Astrocyte (in vitro differentiated cells and primary cell): ENCODE measurements around the gene PISD. TPM values are rescaled to one million over a fixed set of nuclear protein-coding genes. Genes with fewer than 3 reads are reported as not detected.
A peak's percentile ranks its signal among the peaks of the same experiment; 100 is the strongest.

Source experiments
- DNase-seq: peaks from one replicate; pipeline ENCODE4 v3.0.0-alpha.2; 2010; ENCODE audit warnings: low read depth
- FAIRE-seq: peaks from 2 replicates; lab custom pipeline; 2011; peaks lifted over from hg19 to GRCh38; lab: Jason Lieb, UNC
- H2AFZ ChIP-seq: 2 replicates; pipeline ENCODE4 v1.6.0; 2012; ENCODE audit warnings: low read depth, low read length, inconsistent platforms
- H3K27ac ChIP-seq: 2 replicates; pipeline ENCODE4 v1.5.1; 2011; ENCODE audit warnings: low read depth, low read length, inconsistent platforms
- H3K27me3 ChIP-seq: 2 replicates; pipeline ENCODE4 v1.6.0; 2011; ENCODE audit warnings: low read length, inconsistent platforms; ENCODE audit not compliant: insufficient read depth
- H3K36me3 ChIP-seq: 2 replicates; pipeline ENCODE4 v1.5.1; 2011; ENCODE audit warnings: low read length, inconsistent platforms; ENCODE audit not compliant: insufficient read depth
- H3K4me1 ChIP-seq: 2 replicates; pipeline ENCODE4 v1.5.1; 2011; ENCODE audit warnings: low read length, inconsistent platforms; ENCODE audit not compliant: insufficient read depth
- H3K4me2 ChIP-seq: 2 replicates; pipeline ENCODE4 v1.6.0; 2012; ENCODE audit warnings: low read length, inconsistent platforms
- H3K4me3 ChIP-seq: 2 replicates; pipeline ENCODE4 v1.5.1; 2011; ENCODE audit warnings: low read depth, mild to moderate bottlenecking, low read length, inconsistent platforms; ENCODE audit not compliant: insufficient read depth
- H3K79me2 ChIP-seq: 2 replicates; pipeline ENCODE4 v1.6.0; 2012; ENCODE audit warnings: mild to moderate bottlenecking, low read length, inconsistent platforms; ENCODE audit not compliant: insufficient read depth
- H3K9ac ChIP-seq: 2 replicates; pipeline ENCODE4 v1.6.0; 2012; ENCODE audit warnings: mild to moderate bottlenecking, low read length, inconsistent platforms
- H3K9me3 ChIP-seq: 2 replicates; pipeline ENCODE4 v1.5.1; 2012; ENCODE audit warnings: low read depth, mild to moderate bottlenecking, low read length, inconsistent platforms; ENCODE audit not compliant: insufficient read depth
- H4K20me1 ChIP-seq: 2 replicates; pipeline ENCODE4 v1.6.0; 2012; ENCODE audit warnings: low read length, inconsistent platforms; ENCODE audit not compliant: insufficient read depth
- H3K27ac Mint-ChIP-seq: one replicate; pipeline ENCODE4 v1.8.0; 2021; ENCODE audit warnings: mild to moderate bottlenecking, mixed read lengths; ENCODE audit not compliant: unreplicated experiment
- H3K27me3 Mint-ChIP-seq: one replicate; pipeline ENCODE4 v1.8.0; 2021; ENCODE audit warnings: low read depth, mixed read lengths; ENCODE audit not compliant: unreplicated experiment
- H3K36me3 Mint-ChIP-seq: one replicate; pipeline ENCODE4 v1.8.0; 2021; ENCODE audit warnings: low read depth, mixed read lengths; ENCODE audit not compliant: unreplicated experiment
- H3K4me1 Mint-ChIP-seq: one replicate; pipeline ENCODE4 v1.8.0; 2021; ENCODE audit warnings: low read depth, mixed read lengths; ENCODE audit not compliant: unreplicated experiment
- H3K4me3 Mint-ChIP-seq: one replicate; pipeline ENCODE4 v1.8.0; 2021; ENCODE audit warnings: mild to moderate bottlenecking, moderate library complexity, mixed read lengths; ENCODE audit not compliant: unreplicated experiment
- H3K9me3 Mint-ChIP-seq: one replicate; pipeline ENCODE4 v1.8.0; 2021; ENCODE audit warnings: mild to moderate bottlenecking, mixed read lengths; ENCODE audit not compliant: unreplicated experiment
- EZH2 ChIP-seq: IDR thresholded peaks from 2 replicates; pipeline ENCODE4 v1.6.1; 2012; ENCODE audit warnings: mild to moderate bottlenecking, low read length, inconsistent platforms; ENCODE audit not compliant: insufficient read depth
- total RNA-seq: library from RNA; stranded (reverse); gene quantifications from 2 replicates; pipeline ENCODE4 v1.2.1, GENCODE V29; 2021
- TF ChIP-seq, protein P1 (sequence below): IDR thresholded peaks from 2 replicates; pipeline ENCODE4 v1.5.1; 2011; ENCODE audit warnings: low read depth, mild to moderate bottlenecking, inconsistent platforms, low read length, moderate library complexity; ENCODE audit not compliant: insufficient read depth

The PISD gene
- total RNA-seq, 1 donor from 2014 or later: 43.2 TPM

DNA sequence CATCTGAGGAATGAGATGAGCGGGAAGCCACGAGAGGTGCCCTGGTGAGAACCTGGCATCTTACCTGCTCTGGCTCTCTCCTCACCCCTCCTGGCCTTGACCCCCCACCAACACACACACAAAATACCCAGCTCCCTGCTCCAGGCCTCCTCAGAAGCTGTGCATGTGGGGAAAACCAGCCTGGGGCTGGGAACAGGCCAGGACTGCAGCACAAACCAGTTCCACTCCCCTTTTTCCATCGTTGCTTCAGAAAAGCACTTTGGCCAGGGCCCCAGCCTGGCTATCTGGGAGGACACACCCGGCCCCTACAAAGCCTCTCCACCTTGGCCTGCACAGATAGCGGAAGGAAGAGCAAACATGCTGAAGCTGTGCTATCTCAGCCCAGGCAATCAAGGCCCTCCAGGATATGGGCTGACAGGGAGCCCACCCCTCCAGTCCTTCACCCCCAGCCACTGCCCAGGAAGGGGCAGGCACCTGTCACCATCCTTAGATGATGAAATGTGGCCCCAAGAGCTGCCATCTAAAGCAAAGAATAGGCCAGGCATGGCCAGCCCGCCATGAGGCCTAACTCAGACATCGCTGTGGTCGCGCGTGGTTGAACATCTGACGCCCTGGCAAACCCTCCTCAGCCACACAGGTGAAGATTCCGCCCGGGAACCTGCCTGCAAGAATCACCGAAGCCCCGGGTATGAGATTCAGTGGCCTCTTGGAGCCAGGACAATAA, 35.4 kb downstream of the PISD start:
- Histone ChIP-seq H4K20me1 (peaks cover 86% of the 10 kb centered on the region), H3K4me1 (peaks cover 27% of the 10 kb centered on the region), H2AFZ (no peak overlapping the region), H3K79me2 (peaks cover 93% of the 10 kb centered on the region), H3K9me3 (no peaks in the 10 kb centered on the region), H3K36me3 (no peaks in the 10 kb centered on the region), H3K9ac (peak overlapping the region; percentile 29), H3K4me2 (peak overlapping the region; percentile 74), H3K27me3 (no peaks in the 10 kb centered on the region), H3K27ac (no peak overlapping the region), H3K4me3 (no peak overlapping the region)
- no peaks in the 10 kb centered on the region for H3K9me3 Mint-ChIP-seq
- H3K4me3 Mint-ChIP-seq: no peak overlapping the region
- no peaks in the 10 kb centered on the region for H3K27me3 Mint-ChIP-seq
- DNase-seq: no peak
- H3K27ac Mint-ChIP-seq: peak overlapping the region; percentile 18
- no peak for TF ChIP-seq EZH2
- TF ChIP-seq, protein P1, sequence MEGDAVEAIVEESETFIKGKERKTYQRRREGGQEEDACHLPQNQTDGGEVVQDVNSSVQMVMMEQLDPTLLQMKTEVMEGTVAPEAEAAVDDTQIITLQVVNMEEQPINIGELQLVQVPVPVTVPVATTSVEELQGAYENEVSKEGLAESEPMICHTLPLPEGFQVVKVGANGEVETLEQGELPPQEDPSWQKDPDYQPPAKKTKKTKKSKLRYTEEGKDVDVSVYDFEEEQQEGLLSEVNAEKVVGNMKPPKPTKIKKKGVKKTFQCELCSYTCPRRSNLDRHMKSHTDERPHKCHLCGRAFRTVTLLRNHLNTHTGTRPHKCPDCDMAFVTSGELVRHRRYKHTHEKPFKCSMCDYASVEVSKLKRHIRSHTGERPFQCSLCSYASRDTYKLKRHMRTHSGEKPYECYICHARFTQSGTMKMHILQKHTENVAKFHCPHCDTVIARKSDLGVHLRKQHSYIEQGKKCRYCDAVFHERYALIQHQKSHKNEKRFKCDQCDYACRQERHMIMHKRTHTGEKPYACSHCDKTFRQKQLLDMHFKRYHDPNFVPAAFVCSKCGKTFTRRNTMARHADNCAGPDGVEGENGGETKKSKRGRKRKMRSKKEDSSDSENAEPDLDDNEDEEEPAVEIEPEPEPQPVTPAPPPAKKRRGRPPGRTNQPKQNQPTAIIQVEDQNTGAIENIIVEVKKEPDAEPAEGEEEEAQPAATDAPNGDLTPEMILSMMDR: no peak
- H3K4me1 Mint-ChIP-seq: peaks cover 12% of the 10 kb centered on the region
- no peak for FAIRE-seq
- H3K36me3 Mint-ChIP-seq: peaks cover 4% of the 10 kb centered on the region

DNA sequence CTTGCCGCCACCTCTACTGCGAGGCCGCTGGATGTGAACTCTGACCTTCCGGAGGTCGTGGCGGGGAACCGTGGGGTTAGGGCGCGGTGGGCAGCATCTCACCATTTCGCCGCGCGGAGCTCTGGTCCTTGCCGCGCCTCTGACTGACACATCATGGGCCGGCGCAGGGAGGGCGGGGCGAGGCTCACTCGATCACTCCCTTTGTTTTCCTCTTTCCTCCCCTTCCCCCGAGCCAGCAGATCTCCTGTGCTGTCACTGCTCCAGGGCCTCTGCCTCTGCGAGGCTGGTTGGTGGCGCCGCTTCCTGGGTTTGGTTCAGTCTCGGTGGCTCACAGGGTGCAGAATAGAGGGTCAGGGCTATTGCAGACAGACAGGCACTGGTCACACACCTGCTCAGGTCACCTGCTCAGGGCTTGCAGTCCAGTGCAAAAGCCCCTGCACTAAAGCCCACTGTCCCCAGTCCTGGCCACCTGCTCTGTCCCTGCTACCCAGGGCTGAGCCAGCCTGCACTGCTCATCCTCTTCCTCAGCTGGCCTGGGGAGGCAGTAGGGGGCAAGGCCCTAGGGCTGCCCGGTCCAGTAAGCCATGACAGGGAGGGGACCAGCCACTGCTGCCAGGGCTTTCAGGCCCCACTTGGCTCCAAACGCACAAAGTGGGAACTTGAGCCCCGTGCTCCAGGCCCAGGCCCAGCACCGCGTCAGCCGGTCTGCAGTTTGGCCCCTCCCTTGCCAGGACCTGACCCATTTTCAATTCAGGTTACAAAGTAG, 36.2 kb downstream of the PISD start:
- Histone ChIP-seq H3K4me1 (peaks cover 22% of the 10 kb centered on the region), H3K4me2 (peak overlapping the region; percentile 74), H2AFZ (no peak overlapping the region), H4K20me1 (peaks cover 91% of the 10 kb centered on the region), H3K9me3 (no peaks in the 10 kb centered on the region), H3K4me3 (no peak overlapping the region), H3K79me2 (peaks cover 92% of the 10 kb centered on the region), H3K27me3 (no peaks in the 10 kb centered on the region), H3K27ac (no peak overlapping the region), H3K9ac (peak overlapping the region; percentile 29), H3K36me3 (no peaks in the 10 kb centered on the region)
- Mint-ChIP-seq H3K36me3 (peaks cover 4% of the 10 kb centered on the region), H3K27ac (no peak overlapping the region), H3K4me1 (peaks cover 12% of the 10 kb centered on the region), H3K9me3 (no peaks in the 10 kb centered on the region), H3K27me3 (no peaks in the 10 kb centered on the region), H3K4me3 (no peak overlapping the region)
- no peak for TF ChIP-seq EZH2
- TF ChIP-seq, protein P1: no peak
- DNase-seq (no peak), FAIRE-seq (no peak)
